ENCODE measurements around the gene GOLPH3. TPM values are rescaled to one million over a fixed set of nuclear protein-coding genes. Genes with fewer than 3 reads are reported as not detected.

GOLPH3 gene
- total and polyA plus RNA-seq, 2 of the 8 experiments (the other 6 are each of a cell fraction or from before 2014, with no cell fraction given), result 53.7 to 93.6 TPM

DNA sequence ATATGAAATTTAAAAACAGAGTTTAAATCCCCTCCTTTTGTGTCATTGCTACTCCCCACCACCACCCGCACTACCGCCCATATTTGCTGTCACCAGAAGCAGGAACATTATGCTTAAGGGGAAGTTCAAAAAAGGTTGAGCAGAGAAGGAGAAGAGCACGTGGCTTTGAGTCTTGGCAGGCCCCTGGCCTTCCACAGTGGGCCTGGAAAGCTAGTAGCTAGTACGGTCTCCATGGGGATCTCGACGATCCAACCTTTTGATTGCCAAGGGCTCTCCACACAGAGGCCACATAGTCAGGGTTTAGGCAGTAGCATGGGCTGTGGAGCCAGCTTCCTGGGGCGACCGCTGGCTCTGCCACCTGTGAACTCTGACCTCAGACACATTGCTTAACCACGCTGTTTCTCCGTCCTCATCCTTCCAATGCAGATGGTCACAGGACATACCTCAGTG is 90.1 kb downstream of the GOLPH3 start:
- Histone ChIP-seq H3K79me1 (ENCODE audit: low read depth, low read length) (no peaks in the 10 kb centered on the region), H4K8ac (ENCODE audit: extremely low read depth, insufficient read depth, low read length) (no peak overlapping the region), H2AK5ac (ENCODE audit: low read depth, low read length) (no peak overlapping the region), H2BK20ac (ENCODE audit: low read length) (no peak overlapping the region), H3K27ac (ENCODE audit: low read depth, low read length) (no peak overlapping the region), H4K20me1 (replicated peaks in 1 of 2; ENCODE audit: control insufficient read depth in 1 of 2, insufficient read depth in 2 of 2, low read length in 2 of 2) (no peaks in the 10 kb centered on the region), H3K56ac (replicated peaks; ENCODE audit: insufficient read length, low read depth, low read length) (no peak overlapping the region), H4K91ac (replicated peaks; ENCODE audit: insufficient read length, low read length) (no peak overlapping the region), H3K4ac (replicated peaks; ENCODE audit: insufficient read length, low read depth, low read length) (no peak overlapping the region), H3K14ac (ENCODE audit: insufficient read length) (no peak overlapping the region), H2BK120ac (replicated peaks; ENCODE audit: low read depth, low read length) (no peak overlapping the region), H3K4me1 (replicated peaks in 1 of 4; ENCODE audit: control insufficient read depth in 3 of 4, insufficient read depth in 4 of 4, low read length in 3 of 4) (no peaks in the 10 kb centered on the region), H3K23ac (ENCODE audit: insufficient read length) (no peak overlapping the region), H2BK15ac (ENCODE audit: low read length) (no peak overlapping the region), H3K4me3 (ENCODE audit: extremely low read depth in 1 of 4, insufficient read depth in 2 of 4, low read depth in 3 of 4, low read length in 4 of 4) (no peak overlapping the region), H2AFZ (ENCODE audit: low read length) (no peak overlapping the region), H3K79me2 (ENCODE audit: control insufficient read depth in 1 of 2, insufficient read depth in 2 of 2, low read length in 2 of 2) (no peaks in the 10 kb centered on the region), H3K36me3 (ENCODE audit: control insufficient read depth in 2 of 4, insufficient read depth in 4 of 4, low read length in 3 of 4) (no peaks in the 10 kb centered on the region; a peak in 1 of 8 replicates), H2BK12ac (ENCODE audit: low read depth, low read length) (no peak overlapping the region), H3K23me2 (ENCODE audit: low read depth, low read length) (no peaks in the 10 kb centered on the region), H2BK5ac (ENCODE audit: low read depth, low read length) (no peak overlapping the region), H3K9me3 (ENCODE audit: insufficient read depth in 2 of 2, low read depth in 1 of 2, low read length in 1 of 2) (no peaks in the 10 kb centered on the region), H3K9ac (replicated peaks in 1 of 4; ENCODE audit: extremely low read depth in 1 of 4, low read depth in 3 of 4, low read length in 3 of 4) (peak overlapping the region in 1 of 4 experiments; percentile 43; a peak in 1 of 7 replicates), H3K27me3 (replicated peaks in 1 of 4; ENCODE audit: control insufficient read depth in 3 of 4, extremely low read depth in 1 of 4, insufficient read depth in 3 of 4, low read length in 3 of 4) (no peaks in the 10 kb centered on the region), H3K4me2 (ENCODE audit: insufficient read depth in 1 of 2, low read depth in 2 of 2, low read length in 2 of 2) (no peak overlapping the region), H3K18ac (ENCODE audit: extremely low read depth, low read length) (no peak overlapping the region), H4K5ac (ENCODE audit: insufficient read length, low read depth, low read length) (no peak overlapping the region)
- FAIRE-seq, result no peak
- ChIA-PET POLR2A (ENCODE audit: partially characterized antibody) (no interaction called here), CTCF (ENCODE audit: partially characterized antibody) (interaction anchor here (1.2 to 1.8 kb wide), 3 partner anchors 9 to 259 kb away, joined by 3 to 10 read pairs (median 9); no protein-coding TSS in a partner anchor)
- no peak for DNase-seq (ENCODE audit: low read depth in 1 of 2, low spot score in 2 of 2)
- WGBS, 2 experiments (ENCODE audit: extremely low coverage in 1 of 2, insufficient coverage in 1 of 2, insufficient read length in 1 of 2, insufficient replicate concordance in 2 of 2, low coverage in 1 of 2, low lambda C conversion rate in 2 of 2, missing lambda C conversion rate in 1 of 2), result 97% methylated on average over 10 of the region's 10 CpGs; no CpG with 5 or more reads in 1 of the 2 experiments
- TF ChIP-seq BRCA1 (IDR thresholded peaks at IDR 0.05; ENCODE audit: low read depth, low read length) (no peak), RFX5 (IDR thresholded peaks at IDR 0.05; ENCODE audit: borderline replicate concordance, low read depth, low read length) (no peak), MAFK (IDR thresholded peaks at IDR 0.05; ENCODE audit: low read depth, low read length) (no peak), ASH2L (IDR thresholded peaks at IDR 0.05; ENCODE audit: low read length) (no peak), POLR2AphosphoS5 (IDR thresholded peaks at IDR 0.05; ENCODE audit: low read depth, low read length) (no peak), SIN3A (conservative IDR thresholded peaks at IDR 0.05 in 1 of 2, IDR thresholded peaks at IDR 0.05 in 1 of 2; ENCODE audit: low read depth in 1 of 2, low read length in 2 of 2) (no peak), JUND (IDR thresholded peaks at IDR 0.05; ENCODE audit: low read length) (no peak), TAF7 (optimal IDR thresholded peaks at IDR 0.05; ENCODE audit: borderline replicate concordance, low read depth, low read length) (no peak), KDM1A (IDR thresholded peaks at IDR 0.05; ENCODE audit: borderline replicate concordance, low read length) (no peak), BACH1 (IDR thresholded peaks at IDR 0.05; ENCODE audit: low read length) (no peak), POU5F1 (IDR thresholded peaks at IDR 0.05; ENCODE audit: low read depth, low read length) (no peak), TEAD4 (IDR thresholded peaks at IDR 0.05; ENCODE audit: low read depth, low read length) (no peak), SP1 (IDR thresholded peaks at IDR 0.05; ENCODE audit: low read depth, low read length) (no peak)
- TF ChIP-seq, protein P1, sequence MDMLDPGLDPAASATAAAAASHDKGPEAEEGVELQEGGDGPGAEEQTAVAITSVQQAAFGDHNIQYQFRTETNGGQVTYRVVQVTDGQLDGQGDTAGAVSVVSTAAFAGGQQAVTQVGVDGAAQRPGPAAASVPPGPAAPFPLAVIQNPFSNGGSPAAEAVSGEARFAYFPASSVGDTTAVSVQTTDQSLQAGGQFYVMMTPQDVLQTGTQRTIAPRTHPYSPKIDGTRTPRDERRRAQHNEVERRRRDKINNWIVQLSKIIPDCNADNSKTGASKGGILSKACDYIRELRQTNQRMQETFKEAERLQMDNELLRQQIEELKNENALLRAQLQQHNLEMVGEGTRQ (IDR thresholded peaks at IDR 0.05; ENCODE audit: low read length), result no peak

All from H1 (cell line).